Jurkat, Clone E6-1 (cell line): ENCODE data around the gene GPR15LG.
A peak's percentile ranks its signal among the peaks of the same experiment; 100 is the strongest.
"Not testable (repeated sequence)": the region's sequence is repeated elsewhere in the genome, so short reads cannot be mapped to it uniquely, and the experiment has no call there.

ENCODE experiments used
- DNase-seq: peaks from one replicate; pipeline ENCODE4 v3.0.0-alpha.2; 2011; ENCODE audit warnings: low read depth, low spot score
- H3K4me3 ChIP-seq: 2 replicates; pipeline ENCODE4 v1.5.1; 2011; ENCODE audit warnings: mild to moderate bottlenecking, low read length, control low read depth, moderate library complexity

The GPR15LG gene

DNA sequence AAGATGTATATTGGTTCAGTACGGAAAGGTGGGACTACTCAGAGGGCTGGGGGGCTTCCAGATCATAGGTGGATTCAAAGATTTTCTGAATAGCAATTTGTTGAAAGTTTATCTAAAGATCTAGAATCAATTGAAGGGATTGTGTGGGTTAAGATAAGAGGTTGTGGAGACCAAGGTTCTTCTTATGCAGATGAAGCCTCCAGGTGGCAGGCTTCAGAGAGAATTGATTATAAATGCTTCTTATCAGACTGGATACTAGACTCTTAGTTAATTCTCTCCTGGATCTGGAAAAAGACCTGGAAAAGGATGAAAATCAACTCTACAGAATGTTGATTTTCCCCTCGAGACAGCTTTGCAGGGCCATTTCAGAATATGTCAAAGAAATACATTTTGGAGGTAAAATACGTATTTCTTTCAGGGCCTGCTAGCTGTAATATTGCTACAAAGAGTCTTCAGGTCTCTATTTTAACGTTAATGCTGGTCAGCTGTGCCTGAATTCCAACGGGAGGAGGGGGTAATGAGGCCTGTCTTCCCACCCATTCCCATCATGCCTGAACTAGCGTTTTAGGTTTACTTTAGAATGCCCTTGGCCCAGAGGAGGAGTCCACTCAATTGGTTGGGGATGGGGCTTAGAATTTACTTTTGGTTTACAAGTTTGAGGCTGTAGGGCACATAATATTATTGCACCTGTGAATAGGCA is 12.8 kb upstream of the GPR15LG start:
- H3K4me3 ChIP-seq = no peak overlapping the region
- no peak for DNase-seq

DNA sequence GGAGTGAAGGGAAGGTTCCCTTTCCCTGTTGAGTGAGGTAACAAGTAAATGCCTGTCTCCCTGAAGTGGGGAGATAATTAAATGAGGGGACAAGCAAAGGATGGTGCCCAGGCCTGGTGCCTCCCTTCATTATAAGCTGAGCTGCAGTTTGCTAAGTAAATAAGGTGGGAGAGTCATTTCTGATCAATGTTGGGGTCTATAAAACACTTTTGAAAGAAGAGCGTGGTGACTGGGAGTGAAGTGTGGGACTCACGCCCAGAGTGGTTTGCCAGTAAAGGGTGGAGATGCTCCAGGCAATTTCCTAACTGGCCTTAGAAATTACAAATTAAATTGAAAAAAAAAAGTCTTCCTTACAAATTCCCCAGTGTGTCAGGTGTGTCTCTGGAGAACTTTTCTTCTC is 9.6 kb upstream of the GPR15LG start:
- H3K4me3 ChIP-seq = no peak overlapping the region
- DNase-seq = no peak

DNA sequence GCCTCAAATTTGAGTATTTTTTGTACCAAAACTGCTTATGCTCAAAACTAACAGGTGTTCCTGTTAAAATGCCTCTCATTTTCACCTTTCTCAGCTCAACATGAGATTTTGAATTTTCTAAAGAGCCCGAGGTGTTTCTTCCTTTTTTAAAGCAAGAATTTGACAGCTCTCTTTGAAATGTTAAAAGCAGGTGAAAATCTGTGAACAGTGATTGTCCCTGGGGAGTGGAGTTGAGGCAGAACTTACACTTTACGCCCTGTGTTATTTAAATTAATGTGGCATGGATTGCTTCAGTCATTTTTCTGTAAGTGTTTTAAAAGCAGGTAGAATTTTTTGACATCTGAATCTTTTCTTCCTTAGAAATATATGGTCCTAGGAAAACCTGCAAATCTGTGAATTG is 9.2 kb upstream of the GPR15LG start:
- H3K4me3 ChIP-seq = no peak overlapping the region
- DNase-seq = no peak

DNA sequence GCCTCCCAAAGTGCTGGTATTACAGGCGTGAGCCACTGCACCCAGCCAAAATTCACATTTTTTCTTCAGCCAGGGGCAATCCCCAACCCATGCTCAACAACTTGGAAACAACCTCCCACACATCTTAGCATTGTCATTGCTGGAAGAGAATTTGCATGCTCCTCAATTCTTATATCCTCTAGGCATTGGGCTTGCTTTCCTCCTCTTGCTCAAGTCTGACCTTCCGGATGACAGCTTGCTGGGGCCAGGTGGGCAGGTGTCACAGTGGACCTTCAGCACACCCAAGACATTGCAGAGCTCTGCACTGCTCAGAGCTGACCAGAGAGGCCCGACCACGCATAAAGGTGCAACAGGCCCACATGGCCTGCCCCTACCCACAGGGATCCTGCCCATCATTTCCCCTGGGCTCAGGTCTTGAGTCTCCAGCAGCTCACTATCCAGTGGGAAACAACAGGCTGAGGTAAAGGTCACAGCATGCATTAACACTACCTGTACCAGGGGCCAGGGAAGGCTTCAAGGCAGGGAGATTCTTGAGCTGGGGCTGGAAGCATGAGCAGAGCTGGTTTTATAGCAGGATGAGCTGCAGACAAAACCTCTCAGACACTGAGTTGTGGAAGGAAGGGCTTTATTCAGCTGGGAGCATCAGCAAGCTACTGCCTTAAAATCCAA is 6.8 kb upstream of the GPR15LG start:
- no peak for DNase-seq
- H3K4me3 ChIP-seq = no peak overlapping the region

- DNase-seq, H3K4me3 ChIP-seq: not testable (repeated sequence)
These were observed 6.3 kb upstream of the GPR15LG start for GRCh38 chr10:84167289-84167653.

DNA sequence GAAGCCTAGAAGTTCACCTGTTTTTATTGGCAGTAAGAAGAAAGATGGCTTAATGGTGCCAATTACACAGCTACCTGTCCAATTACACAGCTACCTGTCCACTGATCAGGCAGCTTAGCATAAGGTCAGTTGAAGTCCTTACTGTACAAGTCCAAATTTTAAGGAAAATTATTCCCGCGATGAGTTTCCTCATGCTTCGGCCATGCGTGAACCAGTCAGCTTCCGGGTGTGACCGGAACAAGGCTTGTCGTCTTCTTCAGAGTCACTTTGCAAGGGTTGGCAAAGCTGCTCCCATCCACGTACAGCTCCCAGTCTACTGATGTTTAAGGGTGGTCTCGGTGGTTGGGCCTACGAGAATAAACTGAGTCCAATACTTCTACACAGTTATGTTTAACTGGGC is 5.2 kb upstream of the GPR15LG start:
- DNase-seq, H3K4me3 ChIP-seq: not testable (repeated sequence)

- H3K4me3 ChIP-seq, DNase-seq: not testable (repeated sequence)
These were observed 2.4 kb upstream of the GPR15LG start for GRCh38 chr10:84171237-84171636.

GRCh38 chr10:84171700-84172466 is 1.7 kb upstream of the GPR15LG start:
- H3K4me3 ChIP-seq, DNase-seq: not testable (repeated sequence)

GRCh38 chr10:84172467-84173356 is 889 bp upstream of the GPR15LG start:
- no peak for DNase-seq
- no peak overlapping the region for H3K4me3 ChIP-seq

DNA sequence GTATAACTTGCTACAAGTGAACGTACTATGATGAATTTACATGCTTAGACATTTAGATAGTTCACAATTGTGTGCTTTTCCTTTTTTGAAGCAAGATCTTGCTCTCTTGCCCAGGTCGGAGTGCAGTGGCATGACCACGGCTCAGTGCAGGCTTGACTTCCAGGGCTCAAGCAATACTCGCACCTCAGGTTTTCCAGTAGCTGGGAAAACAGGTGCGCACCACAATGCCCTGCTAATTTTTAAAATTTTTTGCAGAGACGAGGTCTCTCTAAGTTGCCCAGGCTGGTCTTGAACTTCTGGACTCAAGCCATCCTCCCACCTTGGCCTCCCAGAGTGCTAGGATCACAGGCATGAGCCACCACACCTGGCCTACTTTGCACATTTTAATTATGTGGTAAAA is 1.8 kb downstream of the GPR15LG start:
- no peak for DNase-seq
- H3K4me3 ChIP-seq = no peak overlapping the region

DNA sequence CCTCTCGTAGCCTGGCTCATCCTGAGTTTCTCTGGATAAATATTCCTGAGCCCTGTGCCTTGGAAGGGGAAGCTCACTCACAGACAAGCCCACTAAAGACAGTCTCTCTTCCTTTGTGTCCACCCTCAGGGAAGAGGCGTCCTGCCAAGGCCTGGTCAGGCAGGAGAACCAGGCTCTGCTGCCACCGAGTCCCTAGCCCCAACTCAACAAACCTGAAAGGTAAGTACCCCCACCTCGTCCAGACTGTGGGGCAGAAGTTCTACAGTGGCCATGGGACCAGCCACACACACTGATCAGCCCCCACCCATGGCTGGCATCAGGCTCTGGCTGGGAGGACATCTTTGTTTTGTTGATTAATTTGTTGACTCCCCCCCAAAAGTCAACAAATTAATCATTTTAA is 2.8 kb downstream of the GPR15LG start:
- H3K4me3 ChIP-seq = no peak overlapping the region
- no peak for DNase-seq

GRCh38 chr10:84176836-84177474 is 3.4 kb downstream of the GPR15LG start:
- DNase-seq = no peak
- H3K4me3 ChIP-seq = no peak overlapping the region

- H3K4me3 ChIP-seq = peak overlapping the region; percentile 18
- peak; percentile 85 for DNase-seq
These were observed 4.0 kb downstream of the GPR15LG start for GRCh38 chr10:84177541-84178141.

DNA sequence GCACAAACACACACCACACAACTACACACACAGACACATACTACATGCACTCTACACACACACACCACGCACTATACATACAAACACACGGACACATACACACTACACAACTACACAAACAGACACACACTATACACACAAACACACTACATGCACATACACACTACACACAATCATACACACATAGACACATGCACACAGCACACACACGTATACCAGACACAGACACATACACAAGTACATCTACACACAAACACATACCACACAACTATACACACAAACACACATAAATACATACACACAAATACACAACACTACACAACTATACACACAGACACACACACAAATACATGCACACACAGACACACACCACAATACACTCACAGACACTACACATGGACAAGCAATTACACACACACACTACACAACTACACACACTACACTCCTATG is 4.6 kb downstream of the GPR15LG start:
- no peak for DNase-seq
- no peak overlapping the region for H3K4me3 ChIP-seq

DNA sequence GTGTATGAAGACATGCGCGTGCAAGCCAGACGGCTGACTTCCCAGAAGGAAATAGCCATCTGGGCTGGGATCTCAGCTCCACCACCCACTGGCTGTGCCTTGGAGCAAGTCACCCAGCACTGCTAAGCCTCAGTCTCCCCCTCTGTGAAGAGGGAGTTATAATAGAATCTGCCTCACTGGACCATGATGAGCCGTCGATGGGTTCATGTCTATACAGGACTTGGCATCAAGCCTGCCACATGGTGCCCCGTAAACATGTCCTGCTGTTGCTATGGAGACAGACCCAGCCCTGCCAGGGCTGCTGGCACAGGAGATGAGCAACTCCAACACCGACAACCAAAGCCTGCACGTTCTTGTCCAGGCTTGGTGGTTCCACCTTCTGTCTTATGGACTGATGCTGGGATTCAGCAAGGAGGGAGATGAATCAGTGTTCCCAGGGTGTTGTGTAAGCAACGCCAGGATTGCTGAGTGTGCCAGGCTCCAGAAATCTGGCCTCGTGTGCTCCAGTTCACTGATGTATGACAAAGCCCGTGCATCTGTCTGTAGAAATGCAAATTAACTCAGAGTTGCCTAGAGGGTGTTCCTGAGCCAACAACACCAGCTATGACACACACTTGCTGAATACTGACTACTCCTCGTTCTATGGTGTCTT is 5.6 kb downstream of the GPR15LG start:
- DNase-seq = no peak
- no peak overlapping the region for H3K4me3 ChIP-seq

- DNase-seq, H3K4me3 ChIP-seq: not testable (repeated sequence)
These were observed 6.8 kb downstream of the GPR15LG start for GRCh38 chr10:84180386-84180785.

- H3K4me3 ChIP-seq = no peak overlapping the region
- DNase-seq = no peak
These were observed 8.0 kb downstream of the GPR15LG start for GRCh38 chr10:84181631-84182030.

GRCh38 chr10:84184517-84184916 is 10.9 kb downstream of the GPR15LG start:
- DNase-seq = no peak
- H3K4me3 ChIP-seq = no peak overlapping the region
